GM12873 (cell line): Measurements from ENCODE around the gene HIBADH.

Source experiments
- TF ChIP-seq, protein P1 (sequence below): IDR thresholded peaks from 2 replicates; pipeline ENCODE4 v1.5.1; 2012; ENCODE audit warnings: low read depth, mild to moderate bottlenecking, moderate library complexity, low read length, control low read depth; ENCODE audit not compliant: insufficient read depth; ENCODE audit errors: missing control alignments

HIBADH gene

DNA sequence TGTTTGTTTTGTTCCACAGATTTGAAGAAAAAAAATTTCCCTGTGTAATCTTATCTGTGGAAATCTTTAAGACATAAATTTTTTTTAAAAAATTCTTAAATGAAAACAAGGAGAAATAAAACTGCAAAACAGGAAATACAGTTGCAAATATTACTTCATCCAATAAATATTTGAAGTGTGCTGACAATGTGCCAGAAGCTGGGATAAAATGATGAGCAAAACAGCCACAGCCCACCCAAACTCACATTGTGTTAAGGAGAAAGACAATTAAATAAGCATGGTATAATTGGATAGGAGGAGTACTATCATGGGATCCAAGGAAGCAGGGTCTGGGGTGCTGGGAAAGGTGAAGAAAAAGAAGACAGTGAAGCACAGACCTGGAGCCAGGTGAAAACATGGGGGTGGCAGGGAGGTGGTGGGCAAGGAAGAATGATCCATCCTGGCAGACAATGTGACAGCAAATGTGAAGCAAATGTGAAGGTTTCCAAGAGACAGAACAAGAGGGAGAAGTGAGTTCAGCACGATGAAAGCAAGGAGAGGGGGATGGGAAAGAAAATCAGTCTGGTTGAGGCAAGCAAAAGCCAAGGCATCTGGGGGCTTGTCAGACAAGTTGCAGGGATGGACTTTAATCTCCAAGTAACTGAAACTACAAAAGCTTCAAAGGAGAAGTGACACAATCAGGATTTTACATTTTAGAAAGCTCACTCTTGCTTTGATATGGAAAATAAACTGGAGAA lies 135.9 kb downstream of the HIBADH start:
- TF ChIP-seq, protein P1, sequence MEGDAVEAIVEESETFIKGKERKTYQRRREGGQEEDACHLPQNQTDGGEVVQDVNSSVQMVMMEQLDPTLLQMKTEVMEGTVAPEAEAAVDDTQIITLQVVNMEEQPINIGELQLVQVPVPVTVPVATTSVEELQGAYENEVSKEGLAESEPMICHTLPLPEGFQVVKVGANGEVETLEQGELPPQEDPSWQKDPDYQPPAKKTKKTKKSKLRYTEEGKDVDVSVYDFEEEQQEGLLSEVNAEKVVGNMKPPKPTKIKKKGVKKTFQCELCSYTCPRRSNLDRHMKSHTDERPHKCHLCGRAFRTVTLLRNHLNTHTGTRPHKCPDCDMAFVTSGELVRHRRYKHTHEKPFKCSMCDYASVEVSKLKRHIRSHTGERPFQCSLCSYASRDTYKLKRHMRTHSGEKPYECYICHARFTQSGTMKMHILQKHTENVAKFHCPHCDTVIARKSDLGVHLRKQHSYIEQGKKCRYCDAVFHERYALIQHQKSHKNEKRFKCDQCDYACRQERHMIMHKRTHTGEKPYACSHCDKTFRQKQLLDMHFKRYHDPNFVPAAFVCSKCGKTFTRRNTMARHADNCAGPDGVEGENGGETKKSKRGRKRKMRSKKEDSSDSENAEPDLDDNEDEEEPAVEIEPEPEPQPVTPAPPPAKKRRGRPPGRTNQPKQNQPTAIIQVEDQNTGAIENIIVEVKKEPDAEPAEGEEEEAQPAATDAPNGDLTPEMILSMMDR = no peak

DNA sequence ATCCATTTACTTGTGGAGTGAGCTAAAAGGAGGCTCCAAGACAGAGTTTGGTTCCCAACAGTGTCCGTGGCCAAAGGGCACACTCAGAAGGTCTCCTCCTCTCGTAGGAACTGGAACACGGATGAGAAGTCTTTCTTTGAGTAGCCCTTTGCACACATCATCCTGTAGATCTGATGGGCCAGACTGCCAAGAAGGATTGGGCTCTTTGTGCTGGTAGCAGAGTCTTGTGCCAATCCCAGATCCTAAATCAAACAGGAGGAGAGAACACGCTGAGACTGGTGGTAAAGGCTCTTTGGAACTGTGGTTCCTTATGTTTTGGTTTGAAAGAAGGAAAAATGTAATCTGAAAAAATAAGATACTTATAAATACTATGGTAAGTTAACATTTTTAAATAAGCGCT lies 136.6 kb downstream of the HIBADH start:
- TF ChIP-seq, protein P1 = no peak

DNA sequence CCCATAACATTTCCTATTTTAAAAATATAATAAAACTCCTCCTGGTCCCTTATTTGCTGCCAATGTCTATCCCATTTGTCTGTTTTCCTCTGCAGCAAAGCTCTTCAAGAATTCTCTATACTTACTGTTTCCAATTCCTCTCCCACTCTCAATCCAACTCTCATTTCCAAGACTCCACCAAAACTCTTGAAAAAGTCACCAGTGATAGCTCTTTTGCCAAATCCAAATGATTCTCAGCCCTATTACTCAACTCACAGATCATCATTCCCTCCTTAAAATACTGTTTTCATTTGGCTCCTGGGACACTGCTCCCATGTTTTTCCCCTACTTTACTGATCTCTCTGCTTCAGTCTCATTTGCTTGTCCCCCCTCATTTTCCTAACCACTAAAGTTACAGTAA lies 139.4 kb downstream of the HIBADH start:
- TF ChIP-seq, protein P1 = no peak

DNA sequence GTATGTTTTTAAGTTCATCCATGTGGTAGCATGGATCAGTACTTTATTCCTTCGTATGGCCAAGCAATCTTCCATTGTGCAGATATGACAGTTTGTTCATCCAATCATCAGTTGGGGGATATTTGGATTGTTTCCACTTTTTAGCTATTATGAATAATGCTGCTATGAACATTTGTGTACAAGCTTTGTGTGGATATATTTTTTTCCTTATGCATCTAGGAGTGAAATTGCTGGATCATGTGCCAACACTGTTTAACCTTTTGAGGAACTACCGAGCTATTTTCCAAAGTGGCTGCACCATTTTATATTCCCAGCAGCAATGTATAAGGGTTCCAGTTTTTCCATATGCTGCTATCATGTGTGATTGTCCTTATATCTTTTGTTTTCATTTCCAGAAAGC lies 140.1 kb downstream of the HIBADH start:
- TF ChIP-seq, protein P1 = no peak

DNA sequence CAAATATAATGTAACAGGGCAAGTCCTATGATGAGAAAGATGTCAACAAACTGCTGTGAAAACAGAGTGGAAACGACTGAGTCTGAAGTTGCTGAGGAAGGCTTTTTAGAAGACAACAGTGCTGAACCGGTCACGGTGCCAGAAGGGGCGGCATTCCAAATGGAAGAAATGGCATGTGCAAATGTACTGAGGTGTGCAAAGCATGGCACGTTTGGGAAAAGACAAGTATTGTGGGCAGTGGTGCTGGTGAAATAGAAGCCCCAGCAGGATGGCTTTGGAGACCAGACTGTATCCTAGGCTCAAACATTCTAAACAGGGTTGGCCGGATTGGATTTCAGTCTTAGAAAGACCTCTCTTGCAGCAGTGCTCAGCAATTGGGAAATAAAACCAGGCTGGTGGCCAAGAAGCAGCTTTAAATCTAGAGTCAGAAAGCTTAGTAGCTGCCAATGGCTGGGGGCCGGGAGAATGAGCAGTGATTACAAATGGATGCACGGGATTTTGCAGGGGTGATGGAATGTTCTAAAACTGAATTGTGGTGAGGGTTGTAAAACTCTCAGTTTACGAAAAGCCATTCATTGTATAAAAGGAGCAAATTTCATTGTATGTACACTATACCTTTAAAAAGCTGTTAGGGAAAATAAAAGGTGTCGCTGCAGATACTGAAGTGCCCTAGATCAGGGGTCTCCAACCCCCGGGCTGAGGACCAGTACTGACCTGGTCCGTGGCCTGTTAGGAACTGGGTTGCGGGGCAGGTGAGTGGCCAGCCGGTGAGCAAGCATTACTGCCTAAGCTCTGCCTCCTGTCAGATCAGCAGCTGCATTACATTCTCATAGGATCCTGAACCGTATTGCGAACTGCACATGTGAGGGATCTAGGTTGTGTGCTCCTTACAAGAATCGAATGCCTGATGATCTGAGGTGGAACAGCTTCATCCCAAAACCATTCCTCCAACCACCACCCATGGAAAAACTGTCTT lies 141.6 kb downstream of the HIBADH start:
- TF ChIP-seq, protein P1 = no peak

DNA sequence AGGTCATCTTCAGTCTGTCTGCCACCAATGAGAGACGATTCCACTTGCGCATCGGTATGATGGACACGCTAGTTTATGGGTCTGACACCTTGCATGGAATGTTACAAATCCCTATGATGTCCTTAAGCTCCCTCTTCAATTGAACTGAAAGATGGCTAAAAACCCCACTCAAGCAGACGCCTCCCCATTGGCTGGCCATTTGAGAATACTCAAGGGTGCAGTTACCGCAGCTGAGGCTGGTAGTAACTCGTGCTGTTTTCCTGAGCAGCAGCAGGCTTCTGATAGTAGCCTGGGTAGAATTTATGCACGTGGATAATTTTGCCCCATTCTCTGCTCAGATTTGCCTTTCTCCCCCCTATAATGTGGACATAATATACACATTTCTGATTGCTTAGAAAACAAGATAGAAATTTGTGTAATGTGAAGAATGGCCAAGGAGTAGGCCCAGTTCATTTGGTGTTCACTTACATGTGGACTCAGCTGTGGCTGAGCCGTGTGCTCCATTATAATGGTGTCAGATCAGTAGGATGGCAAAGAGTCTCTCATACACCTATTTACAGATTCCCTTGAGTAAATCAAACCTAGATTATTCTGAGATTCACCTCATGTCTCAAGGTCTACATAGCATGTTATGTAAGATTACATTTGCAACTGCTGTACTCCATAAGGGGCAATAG lies 142.8 kb downstream of the HIBADH start:
- TF ChIP-seq, protein P1 = no peak
